ENCODE measurements around the gene CBLL1. TPM values are rescaled to one million over a fixed set of nuclear protein-coding genes. Genes with fewer than 3 reads are reported as not detected.

CBLL1 gene
- polyA plus RNA-seq, 4 donors, result 24.9 to 36.4 (median 35.1) TPM

DNA sequence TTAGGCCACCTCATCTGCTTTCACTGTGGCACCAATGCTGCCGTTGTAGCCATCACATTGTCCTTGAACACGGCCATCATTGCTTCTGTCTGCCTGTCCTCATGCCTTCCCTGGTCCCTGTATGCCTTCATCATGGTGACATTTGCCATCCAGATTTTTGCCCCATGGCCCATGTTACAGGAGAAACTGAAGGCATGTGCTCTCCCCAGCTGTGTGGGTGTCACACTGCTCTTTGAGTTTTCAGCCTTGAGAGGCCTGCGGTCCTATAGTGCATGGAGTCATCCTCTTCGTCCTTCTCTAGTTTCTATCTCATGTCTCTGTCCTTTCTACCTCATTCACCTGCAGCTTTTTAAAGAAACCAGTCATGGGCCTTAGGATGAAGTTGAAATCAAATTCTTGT is 65.2 kb downstream of the CBLL1 start:
- DNase-seq (ENCODE audit: low read depth in 4 of 4, low spot score in 3 of 4), result no peak

DNA sequence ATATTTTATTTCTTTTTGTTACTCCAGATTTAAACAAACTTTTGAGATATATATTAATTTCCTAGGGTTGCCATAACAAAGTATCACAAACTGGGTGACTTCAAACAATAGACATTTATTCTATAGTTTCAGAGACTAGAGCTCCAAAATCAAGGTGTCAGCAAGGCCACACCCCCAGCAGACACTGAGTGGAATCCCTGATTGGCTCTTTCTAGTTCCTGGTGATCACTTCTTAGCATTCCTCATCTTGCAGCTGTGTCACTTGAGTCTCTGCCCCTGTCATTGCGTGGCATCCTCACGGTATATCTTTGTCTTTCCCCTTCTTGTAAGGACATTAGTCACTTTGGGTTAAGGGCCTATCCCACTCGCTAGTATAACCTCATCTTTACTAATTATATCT is 66.7 kb downstream of the CBLL1 start:
- DNase-seq (ENCODE audit: low read depth in 4 of 4, low spot score in 3 of 4), result no peak

Other genes starting within 250 kb of the CBLL1 start
- gene COG5, start 180.2 kb upstream of the CBLL1 start, polyA plus RNA-seq (ENCODE audit: insufficient read length in 4 of 4), result 10 to 100 TPM; 27.3 to 39.2 (median 36.4) TPM
- 10 to 100 TPM; 13.5 to 19.5 (median 17.9) TPM for gene DUS4L, start 180.2 kb upstream of the CBLL1 start, polyA plus RNA-seq (ENCODE audit: insufficient read length in 4 of 4)
- gene BCAP29, start 163.9 kb upstream of the CBLL1 start, polyA plus RNA-seq (ENCODE audit: insufficient read length in 4 of 4), result 10 to 100 TPM; 47.8 to 73.1 (median 61.8) TPM
- 1 to 10 TPM; 2.6 to 7.9 (median 3.4) TPM for gene SLC26A4, start 83.3 kb upstream of the CBLL1 start, polyA plus RNA-seq (ENCODE audit: insufficient read length in 4 of 4)
- gene SLC26A3, start 59.1 kb downstream of the CBLL1 start, polyA plus RNA-seq (ENCODE audit: insufficient read length in 4 of 4), result under 1 TPM; 0.11 to 0.35 (median 0.21) TPM
- gene DLD, start 147.0 kb downstream of the CBLL1 start, polyA plus RNA-seq (ENCODE audit: insufficient read length in 4 of 4), result 100 to 1,000 TPM; 114 to 143 (median 140) TPM

Measured in right renal pelvis (tissue), 4 donors.